Kidney (tissue), 14 donors: ENCODE results near the gene LRP10. TPM values are rescaled to one million over a fixed set of nuclear protein-coding genes. Genes with fewer than 3 reads are reported as not detected.

Experiments used
- DNase-seq, 5 donors: peaks; one replicate each; pipeline ENCODE4 v3.0.0-alpha.2; 2013 to 2020
- FAIRE-seq: peaks from 2 replicates; lab custom pipeline; 2012; peaks lifted over from hg19 to GRCh38; lab: Jason Lieb, UNC
- H3K27ac ChIP-seq, 2 donors: one replicate each; pipeline ENCODE4 v1.7.0; 2013; ENCODE audit warnings: low read depth in 2 of 2, low read length in 2 of 2, inconsistent platforms in 1 of 2
- H3K27me3 ChIP-seq: one replicate; pipeline ENCODE4 v1.7.1; 2013; ENCODE audit warnings: low read length, inconsistent platforms; ENCODE audit not compliant: control insufficient read depth, insufficient read depth
- H3K36me3 ChIP-seq, 3 donors: one replicate each; pipeline versions ENCODE4 v1.7.0 to v1.7.1; 2013; ENCODE audit warnings: low read length in 3 of 3, control low read depth in 1 of 3, inconsistent platforms in 1 of 3; ENCODE audit not compliant: insufficient read depth in 3 of 3, control insufficient read depth in 2 of 3
- H3K4me1 ChIP-seq, 3 donors: one replicate each; pipeline versions ENCODE4 v1.7.0 to v1.7.1; 2013; ENCODE audit warnings: low read length in 3 of 3, inconsistent platforms in 1 of 3, low read depth in 1 of 3; ENCODE audit not compliant: control insufficient read depth in 2 of 3, insufficient read depth in 2 of 3
- H3K4me3 ChIP-seq, 3 donors: one replicate each; pipeline versions ENCODE4 v1.7.0 to v1.8.1; 2013; ENCODE audit warnings: low read length in 3 of 3, control low read depth in 1 of 3, inconsistent platforms in 1 of 3
- H3K9ac ChIP-seq, 3 donors: one replicate each; pipeline versions ENCODE4 v1.7.0 to v1.7.1; 2013; ENCODE audit warnings: low read length in 3 of 3, control low read depth in 1 of 3, inconsistent platforms in 1 of 3
- H3K9me3 ChIP-seq, 3 donors: one replicate each; pipeline versions ENCODE4 v1.7.0 to v1.7.1; 2013; ENCODE audit warnings: low read length in 3 of 3, control low read depth in 1 of 3, inconsistent platforms in 1 of 3; ENCODE audit not compliant: control insufficient read depth in 2 of 3, insufficient read depth in 1 of 3
- intact Hi-C: fragments of 100-400 bp; cut with DNase I; formaldehyde crosslinking; loops from one replicate; pipeline ENCODE4 v1.11.1; 2022
- polyA plus RNA-seq: library from polyadenylated mRNA; stranded (reverse); fragments of 350-450 nt; fragmentation: Illumina TruSeq; extraction: RNeasy Lipid Tissue Mini Kit (QIAGEN cat#74804); gene quantifications from one replicate; pipeline ENCODE4 v1.2.3, GENCODE V29; 2014; ENCODE audit warnings: low read depth, low replicate concordance; ENCODE audit not compliant: insufficient read depth
- total RNA-seq: library from RNA; stranded (reverse); fragmentation: NEBNext Ultra II Directional; extraction: Animal tissue kit (Norgen Biotek cat#: 25700); gene quantifications from one replicate; pipeline ENCODE4 v1.2.1, GENCODE V29; 2021
- TF ChIP-seq, protein P1 (sequence below): IDR thresholded peaks from 3 replicates; pipeline ENCODE4 v1.5.1; 2012; ENCODE audit warnings: mild to moderate bottlenecking, moderate library complexity, borderline replicate concordance; ENCODE audit not compliant: insufficient read depth; ENCODE audit errors: extremely low read depth
- donor health status: control.
- donor health status: control.
- donor health status: control.
- donor health status: control.
- donor health status: control.
- donor health status: DM: yes; HTN: yes; CAD: no.
- donor health status: Normal renal cell carcinoma (clear cell type).

The LRP10 gene
- total and polyA plus RNA-seq, 2 donors from 2014 or later = 74.7 to 207 TPM

- TF ChIP-seq, protein P1, sequence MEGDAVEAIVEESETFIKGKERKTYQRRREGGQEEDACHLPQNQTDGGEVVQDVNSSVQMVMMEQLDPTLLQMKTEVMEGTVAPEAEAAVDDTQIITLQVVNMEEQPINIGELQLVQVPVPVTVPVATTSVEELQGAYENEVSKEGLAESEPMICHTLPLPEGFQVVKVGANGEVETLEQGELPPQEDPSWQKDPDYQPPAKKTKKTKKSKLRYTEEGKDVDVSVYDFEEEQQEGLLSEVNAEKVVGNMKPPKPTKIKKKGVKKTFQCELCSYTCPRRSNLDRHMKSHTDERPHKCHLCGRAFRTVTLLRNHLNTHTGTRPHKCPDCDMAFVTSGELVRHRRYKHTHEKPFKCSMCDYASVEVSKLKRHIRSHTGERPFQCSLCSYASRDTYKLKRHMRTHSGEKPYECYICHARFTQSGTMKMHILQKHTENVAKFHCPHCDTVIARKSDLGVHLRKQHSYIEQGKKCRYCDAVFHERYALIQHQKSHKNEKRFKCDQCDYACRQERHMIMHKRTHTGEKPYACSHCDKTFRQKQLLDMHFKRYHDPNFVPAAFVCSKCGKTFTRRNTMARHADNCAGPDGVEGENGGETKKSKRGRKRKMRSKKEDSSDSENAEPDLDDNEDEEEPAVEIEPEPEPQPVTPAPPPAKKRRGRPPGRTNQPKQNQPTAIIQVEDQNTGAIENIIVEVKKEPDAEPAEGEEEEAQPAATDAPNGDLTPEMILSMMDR = no peak
- peaks cover 0 to 13% (median 4%) of the 10 kb centered on the region in 3 donors for H3K4me1 ChIP-seq
- intact Hi-C loops = no loop called here
- H3K27me3 ChIP-seq = no peaks in the 10 kb centered on the region
- no peaks in the 10 kb centered on the region for H3K36me3 ChIP-seq
- H3K9me3 ChIP-seq = no peaks in the 10 kb centered on the region
- DNase-seq (peak in 1 of 5 donors; percentile 61), FAIRE-seq (no peak)
- peak overlapping the region; percentile 49 to 91 (median 57) for H3K4me3 ChIP-seq
- no peak overlapping the region for H3K9ac ChIP-seq
- no peak overlapping the region for H3K27ac ChIP-seq
These were observed 14.4 kb downstream of the LRP10 start for GRCh38 chr14:22885975-22886374.

DNA sequence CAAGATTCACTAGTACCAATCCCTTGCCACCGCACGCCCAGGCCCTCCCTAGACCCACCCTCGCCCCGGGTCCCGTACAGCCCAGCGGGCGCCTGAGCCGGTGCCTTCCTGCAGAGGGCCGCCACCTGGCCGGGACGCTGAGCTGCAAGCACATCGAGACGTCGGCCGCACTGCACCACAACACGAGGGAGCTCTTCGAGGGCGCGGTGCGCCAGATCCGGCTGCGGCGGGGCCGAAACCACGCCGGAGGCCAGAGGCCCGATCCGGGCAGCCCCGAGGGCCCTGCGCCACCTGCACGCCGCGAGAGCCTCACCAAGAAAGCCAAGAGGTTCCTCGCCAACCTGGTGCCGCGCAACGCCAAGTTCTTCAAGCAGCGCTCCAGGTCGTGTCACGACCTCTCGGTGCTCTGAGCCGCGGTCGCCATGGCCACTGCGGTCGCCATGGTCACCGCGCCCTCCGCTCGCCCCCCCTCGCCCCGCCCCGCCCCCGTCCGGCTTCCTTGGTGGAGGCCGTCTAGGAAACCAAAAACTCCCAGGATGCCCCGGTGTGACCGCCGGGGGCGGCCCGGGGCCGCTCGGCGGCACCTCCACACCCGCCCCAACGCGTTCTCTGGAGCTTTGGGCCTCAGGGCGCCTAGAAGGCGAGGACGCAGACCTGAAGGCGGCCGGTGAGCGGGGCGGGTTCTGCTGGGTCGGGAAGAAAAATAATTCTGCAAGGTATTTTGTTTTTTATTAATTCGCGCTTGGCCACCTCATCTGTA, 15.1 kb downstream of the LRP10 start:
- FAIRE-seq = no peak
- Histone ChIP-seq H3K9ac (peak overlapping the region; percentile 8 to 72 (median 54)), H3K36me3 (no peaks in the 10 kb centered on the region)

GRCh38 chr14:22887260-22887989, 15.9 kb downstream of the LRP10 start:
- Histone ChIP-seq H3K4me1 (peaks cover 0 to 13% (median 4%) of the 10 kb centered on the region in 3 donors), H3K27ac (peak overlapping the region; percentile 30 to 73), H3K36me3 (no peaks in the 10 kb centered on the region), H3K9ac (peak overlapping the region; percentile 45 to 72 (median 54)), H3K4me3 (peak overlapping the region; percentile 65 to 91 (median 84)), H3K27me3 (no peaks in the 10 kb centered on the region), H3K9me3 (no peaks in the 10 kb centered on the region)
- TF ChIP-seq, protein P1 = no peak
- FAIRE-seq (no peak), DNase-seq (peak in 4 of 5 donors; percentile 90 to 98 (median 94))
- intact Hi-C loops = no loop called here

More for the DNA sequence above, 15.1 kb downstream of the LRP10 start:
- H3K4me3 ChIP-seq = peak overlapping the region; percentile 65 to 91 (median 84)
- peak; percentile 91 to 95 (median 94) for DNase-seq
- intact Hi-C loops = no loop called here
- H3K9me3 ChIP-seq = no peaks in the 10 kb centered on the region
- peaks cover 0 to 13% (median 4%) of the 10 kb centered on the region in 3 donors for H3K4me1 ChIP-seq
- TF ChIP-seq, protein P1 = no peak
- no peaks in the 10 kb centered on the region for H3K27me3 ChIP-seq
- peak overlapping the region; percentile 30 to 73 for H3K27ac ChIP-seq
